ENCODE results near the gene GPR153.
"Not testable (repeated sequence)": the region's sequence is repeated elsewhere in the genome, so short reads cannot be mapped to it uniquely, and the experiment has no call there.

The GPR153 gene

GRCh38 chr1:6260961-6261614 lies at the start of gene GPR153:
TSS of gene GPR153 (minus strand) at chr1:6261098. CDS start at chr1:6254905, 6,193 bp downstream.
- no peak for DNase-seq (ENCODE audit: low spot score)

- DNase-seq (ENCODE audit: low spot score): no peak
Measured at GRCh38 chr1:6310116-6310848, 49.4 kb upstream of the GPR153 start.

- DNase-seq (ENCODE audit: low spot score): no peak
Measured at GRCh38 chr1:6309564-6309963, 48.7 kb upstream of the GPR153 start.

- DNase-seq (ENCODE audit: low spot score): no peak
Measured at GRCh38 chr1:6308449-6308848, 47.6 kb upstream of the GPR153 start.

GRCh38 chr1:6307682-6308081 lies 46.8 kb upstream of the GPR153 start:
- DNase-seq (ENCODE audit: low spot score): not testable (repeated sequence)

- no peak for DNase-seq (ENCODE audit: low spot score)
Measured at GRCh38 chr1:6307099-6307498, 46.2 kb upstream of the GPR153 start.

- no peak for DNase-seq (ENCODE audit: low spot score)
Measured at GRCh38 chr1:6303397-6304012, 42.6 kb upstream of the GPR153 start.

- no peak for DNase-seq (ENCODE audit: low spot score)
Measured at GRCh38 chr1:6302568-6302967, 41.7 kb upstream of the GPR153 start.

GRCh38 chr1:6301526-6301925 lies 40.6 kb upstream of the GPR153 start:
- no peak for DNase-seq (ENCODE audit: low spot score)

- DNase-seq (ENCODE audit: low spot score): no peak
Measured at GRCh38 chr1:6300342-6301048, 39.6 kb upstream of the GPR153 start.

GRCh38 chr1:6299557-6300165 lies 38.8 kb upstream of the GPR153 start:
- no peak for DNase-seq (ENCODE audit: low spot score)

- no peak for DNase-seq (ENCODE audit: low spot score)
Measured at GRCh38 chr1:6298940-6299465, 38.1 kb upstream of the GPR153 start.

- DNase-seq (ENCODE audit: low spot score): no peak
Measured at GRCh38 chr1:6298530-6298929, 37.6 kb upstream of the GPR153 start.

- DNase-seq (ENCODE audit: low spot score): no peak
Measured at GRCh38 chr1:6295910-6296309, 35.0 kb upstream of the GPR153 start.

- no peak for DNase-seq (ENCODE audit: low spot score)
Measured at GRCh38 chr1:6294890-6295556, 34.1 kb upstream of the GPR153 start.

GRCh38 chr1:6294080-6294889 lies 33.4 kb upstream of the GPR153 start:
- no peak for DNase-seq (ENCODE audit: low spot score)

- DNase-seq (ENCODE audit: low spot score): no peak
Measured at GRCh38 chr1:6292102-6292501, 31.2 kb upstream of the GPR153 start.

- DNase-seq (ENCODE audit: low spot score): no peak
Measured at GRCh38 chr1:6288665-6289064, 27.8 kb upstream of the GPR153 start.

GRCh38 chr1:6288026-6288425 lies 27.1 kb upstream of the GPR153 start:
- DNase-seq (ENCODE audit: low spot score): no peak

GRCh38 chr1:6287431-6287886 lies 26.6 kb upstream of the GPR153 start:
- DNase-seq (ENCODE audit: low spot score): no peak
